Measurements from ENCODE around the gene SEC16B.

DNA sequence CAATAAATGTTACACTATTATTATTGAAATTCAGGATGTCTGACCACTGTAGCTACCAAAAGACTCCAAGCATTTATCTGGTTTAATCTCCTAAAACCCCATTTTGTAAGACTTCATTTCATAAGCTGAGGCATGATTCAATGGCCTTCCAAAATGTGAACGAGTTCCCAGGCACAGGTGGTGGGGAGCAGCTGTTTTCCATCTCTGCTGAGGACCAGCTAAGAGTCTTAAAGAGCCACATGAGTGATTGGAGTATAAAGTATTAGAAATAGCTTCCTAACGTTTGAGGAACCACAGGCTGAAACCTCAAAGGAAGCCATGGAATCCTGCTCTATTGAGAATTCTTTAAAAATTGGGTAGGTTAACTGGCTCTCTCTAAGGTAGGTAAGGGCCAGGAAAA is 44.9 kb downstream of the SEC16B start:
- no peak for TF ChIP-seq CTCF (IDR thresholded peaks at IDR 0.05)
- TF ChIP-seq POLR2A (IDR thresholded peaks at IDR 0.05) = no peak
